HG03439 (cell line): ENCODE measurements around the gene TUBG2.
"Not testable (repeated sequence)": the region's sequence is repeated elsewhere in the genome, so short reads cannot be mapped to it uniquely, and the experiment has no call there.

ENCODE experiments used
- ATAC-seq: cut with Tn5 transposase; IDR thresholded peaks from one replicate; pipeline ENCODE4 v1.9.1; 2021; ENCODE audit warnings: mild to moderate bottlenecking, moderate library complexity; ENCODE audit not compliant: unreplicated experiment

The TUBG2 gene

GRCh38 chr17:42659079-42659931 lies at the start of gene TUBG2:
Gene TUBG2, plus strand, starts transcription at chr17:42659284. Its CDS starts 220 bp downstream, at chr17:42659504.
- ATAC-seq: peak; percentile 66

- ATAC-seq: peak; percentile 15
Observed at GRCh38 chr17:42609814-42610801, 49.0 kb upstream of the TUBG2 start.

GRCh38 chr17:42612013-42612412 lies 47.1 kb upstream of the TUBG2 start:
- no peak for ATAC-seq

GRCh38 chr17:42613699-42614295 lies 45.3 kb upstream of the TUBG2 start:
- no peak for ATAC-seq

- peak; percentile 9 for ATAC-seq
Observed at GRCh38 chr17:42617956-42618431, 41.1 kb upstream of the TUBG2 start.

- ATAC-seq: peak; percentile 68
Observed at GRCh38 chr17:42618442-42619150, 40.5 kb upstream of the TUBG2 start.

GRCh38 chr17:42621987-42622386 lies 37.1 kb upstream of the TUBG2 start:
- not testable (repeated sequence) for ATAC-seq

- no peak for ATAC-seq
Observed at GRCh38 chr17:42623271-42623670, 35.8 kb upstream of the TUBG2 start.

- ATAC-seq: no peak
Observed at GRCh38 chr17:42623732-42624596, 35.1 kb upstream of the TUBG2 start.

- ATAC-seq: not testable (repeated sequence)
Observed at GRCh38 chr17:42627032-42627764, 31.9 kb upstream of the TUBG2 start.

GRCh38 chr17:42629411-42630009 lies 29.6 kb upstream of the TUBG2 start:
- no peak for ATAC-seq

GRCh38 chr17:42632949-42633444 lies 26.1 kb upstream of the TUBG2 start:
- no peak for ATAC-seq

GRCh38 chr17:42639525-42640113 lies 19.5 kb upstream of the TUBG2 start:
- ATAC-seq: no peak

- ATAC-seq: no peak
Observed at GRCh38 chr17:42640121-42640520, 19.0 kb upstream of the TUBG2 start.

GRCh38 chr17:42642336-42642735 lies 16.7 kb upstream of the TUBG2 start:
- ATAC-seq: no peak

GRCh38 chr17:42647778-42648177 lies 11.3 kb upstream of the TUBG2 start:
- no peak for ATAC-seq

GRCh38 chr17:42651392-42651791 lies 7.7 kb upstream of the TUBG2 start:
- ATAC-seq: no peak
